Measurements from ENCODE around the gene C2orf81. TPM values are rescaled to one million over a fixed set of nuclear protein-coding genes. Genes with fewer than 3 reads are reported as not detected.

Gene C2orf81
- polyA plus RNA-seq, 1 of the 3 experiments (the other 2 are of a cell fraction) = 2.5 TPM

GRCh38 chr2:74407682-74408081 lies 13.7 kb downstream of the C2orf81 start:
- Histone ChIP-seq H3K4me3 (ENCODE audit: low read depth in 2 of 2, low read length in 1 of 2) (no peak overlapping the region), H3K4me2 (no peak overlapping the region), H3K9me3 (no peaks in the 10 kb centered on the region), H4K20me1 (ENCODE audit: insufficient read depth) (no peaks in the 10 kb centered on the region), H3K36me3 (replicated peaks in 1 of 2; ENCODE audit: control insufficient read depth in 1 of 2, insufficient read depth in 2 of 2, low read length in 1 of 2) (no peaks in the 10 kb centered on the region), H3K79me2 (ENCODE audit: insufficient read depth) (no peaks in the 10 kb centered on the region), H3K27me3 (ENCODE audit: insufficient read depth) (no peaks in the 10 kb centered on the region), H3K9me2 (no peaks in the 10 kb centered on the region), H2AFZ (ENCODE audit: low read depth) (no peak overlapping the region), H3K9ac (no peak overlapping the region), H3K27ac (ENCODE audit: low read depth in 2 of 2, low read length in 1 of 2) (no peak overlapping the region), H3K4me1 (ENCODE audit: control insufficient read depth in 1 of 2, insufficient read depth in 2 of 2, low read depth in 1 of 2, low read length in 1 of 2) (peaks cover 2 to 9% of the 10 kb centered on the region in 2 experiments; a peak in 2 of 4 replicates), H3F3A (replicated peaks; ENCODE audit: insufficient read depth) (no peaks in the 10 kb centered on the region)
- POLR2A ChIA-PET = no interaction called here
- no peak for DNase-seq
- 67% methylated on average over 5 of the region's 5 CpGs for WGBS (ENCODE audit: low lambda C conversion rate)
- no peak for TF ChIP-seq RFX5 (IDR thresholded peaks at IDR 0.05; ENCODE audit: low read length)
- TF ChIP-seq MXI1 (IDR thresholded peaks at IDR 0.05; ENCODE audit: low read depth, low read length) = no peak
- TF ChIP-seq RXRA (IDR thresholded peaks at IDR 0.05; ENCODE audit: borderline replicate concordance, low read depth) = no peak
- no peak for TF ChIP-seq RAD21 (IDR thresholded peaks at IDR 0.05; ENCODE audit: low read length)
- no peak for TF ChIP-seq SIN3A (IDR thresholded peaks at IDR 0.05; ENCODE audit: borderline replicate concordance, low read depth, low read length)
- TF ChIP-seq, protein P1, sequence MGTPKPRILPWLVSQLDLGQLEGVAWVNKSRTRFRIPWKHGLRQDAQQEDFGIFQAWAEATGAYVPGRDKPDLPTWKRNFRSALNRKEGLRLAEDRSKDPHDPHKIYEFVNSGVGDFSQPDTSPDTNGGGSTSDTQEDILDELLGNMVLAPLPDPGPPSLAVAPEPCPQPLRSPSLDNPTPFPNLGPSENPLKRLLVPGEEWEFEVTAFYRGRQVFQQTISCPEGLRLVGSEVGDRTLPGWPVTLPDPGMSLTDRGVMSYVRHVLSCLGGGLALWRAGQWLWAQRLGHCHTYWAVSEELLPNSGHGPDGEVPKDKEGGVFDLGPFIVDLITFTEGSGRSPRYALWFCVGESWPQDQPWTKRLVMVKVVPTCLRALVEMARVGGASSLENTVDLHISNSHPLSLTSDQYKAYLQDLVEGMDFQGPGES (IDR thresholded peaks at IDR 0.05; ENCODE audit: low read depth, low read length) = no peak
- no peak for TF ChIP-seq FOXJ3 (CRISPR knock-in tag; IDR thresholded peaks at IDR 0.05)
- no peak for TF ChIP-seq MEF2A (IDR thresholded peaks at IDR 0.05; ENCODE audit: borderline replicate concordance, low read depth)
- TF ChIP-seq CHD2 (IDR thresholded peaks at IDR 0.05; ENCODE audit: low read length, partially characterized antibody) = no peak
- no peak for TF ChIP-seq EZH2phosphoT487 (IDR thresholded peaks at IDR 0.05; ENCODE audit: borderline replicate concordance, low read depth)
- TF ChIP-seq EP300 (IDR thresholded peaks at IDR 0.05; ENCODE audit: borderline replicate concordance in 1 of 2, low read depth in 1 of 2, low read length in 1 of 2) = no peak
- TF ChIP-seq USF1 (IDR thresholded peaks at IDR 0.05; ENCODE audit: borderline replicate concordance, low read depth) = no peak
- TF ChIP-seq, protein P2, sequence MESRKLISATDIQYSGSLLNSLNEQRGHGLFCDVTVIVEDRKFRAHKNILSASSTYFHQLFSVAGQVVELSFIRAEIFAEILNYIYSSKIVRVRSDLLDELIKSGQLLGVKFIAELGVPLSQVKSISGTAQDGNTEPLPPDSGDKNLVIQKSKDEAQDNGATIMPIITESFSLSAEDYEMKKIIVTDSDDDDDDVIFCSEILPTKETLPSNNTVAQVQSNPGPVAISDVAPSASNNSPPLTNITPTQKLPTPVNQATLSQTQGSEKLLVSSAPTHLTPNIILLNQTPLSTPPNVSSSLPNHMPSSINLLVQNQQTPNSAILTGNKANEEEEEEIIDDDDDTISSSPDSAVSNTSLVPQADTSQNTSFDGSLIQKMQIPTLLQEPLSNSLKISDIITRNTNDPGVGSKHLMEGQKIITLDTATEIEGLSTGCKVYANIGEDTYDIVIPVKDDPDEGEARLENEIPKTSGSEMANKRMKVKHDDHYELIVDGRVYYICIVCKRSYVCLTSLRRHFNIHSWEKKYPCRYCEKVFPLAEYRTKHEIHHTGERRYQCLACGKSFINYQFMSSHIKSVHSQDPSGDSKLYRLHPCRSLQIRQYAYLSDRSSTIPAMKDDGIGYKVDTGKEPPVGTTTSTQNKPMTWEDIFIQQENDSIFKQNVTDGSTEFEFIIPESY (IDR thresholded peaks at IDR 0.05; ENCODE audit: borderline replicate concordance, low read depth) = no peak
- no peak for TF ChIP-seq REST (IDR thresholded peaks at IDR 0.05; ENCODE audit: low read depth, low read length)
- TF ChIP-seq TAF1 (IDR thresholded peaks at IDR 0.05; ENCODE audit: borderline replicate concordance, low read depth, low read length) = no peak
- no peak for TF ChIP-seq POLR2AphosphoS5 (IDR thresholded peaks at IDR 0.05; ENCODE audit: low read depth, low read length)
- TF ChIP-seq FOSL2 (IDR thresholded peaks at IDR 0.05; ENCODE audit: borderline replicate concordance, low read depth) = no peak
- CTCF ChIA-PET = interaction anchor here (1.9 to 2.9 kb wide), 2 partner anchors 7 to 16 kb away, joined by 5 to 12 read pairs; no protein-coding TSS in a partner anchor
